ENCODE data around the gene KIAA2012.
"Not testable (repeated sequence)": the region's sequence is repeated elsewhere in the genome, so short reads cannot be mapped to it uniquely, and the experiment has no call there.

The KIAA2012 gene

DNA sequence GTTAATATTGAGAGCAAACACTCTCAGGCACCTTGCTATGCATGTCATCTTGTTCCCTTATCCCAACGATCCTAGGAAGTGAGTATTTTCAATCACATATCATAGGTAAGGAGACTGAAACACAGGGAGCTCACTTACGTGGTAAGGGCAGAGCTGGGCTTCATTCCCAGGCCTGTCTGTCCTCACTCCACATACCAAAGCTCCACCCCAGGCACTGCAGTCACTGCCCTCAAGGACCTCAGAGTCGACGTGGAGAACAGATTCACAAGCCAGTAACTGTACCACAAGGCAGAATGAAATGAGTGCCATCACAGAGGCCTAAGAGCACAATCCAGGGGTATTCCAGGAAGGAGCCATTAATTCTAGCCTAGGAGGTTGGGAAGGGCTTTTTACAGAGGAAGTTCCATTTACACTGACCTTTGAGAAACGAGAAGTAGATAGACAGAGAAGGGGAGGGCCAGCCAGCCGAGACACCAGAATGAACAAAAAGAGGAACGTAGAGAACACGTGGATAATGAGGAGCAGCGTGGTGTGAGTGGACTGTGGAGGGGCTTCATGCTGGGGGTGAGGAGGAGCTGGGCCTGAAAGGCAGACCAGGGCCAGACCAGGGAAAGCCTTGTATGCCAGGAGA is 48.6 kb downstream of the KIAA2012 start:
- DNase-seq: no peak

DNA sequence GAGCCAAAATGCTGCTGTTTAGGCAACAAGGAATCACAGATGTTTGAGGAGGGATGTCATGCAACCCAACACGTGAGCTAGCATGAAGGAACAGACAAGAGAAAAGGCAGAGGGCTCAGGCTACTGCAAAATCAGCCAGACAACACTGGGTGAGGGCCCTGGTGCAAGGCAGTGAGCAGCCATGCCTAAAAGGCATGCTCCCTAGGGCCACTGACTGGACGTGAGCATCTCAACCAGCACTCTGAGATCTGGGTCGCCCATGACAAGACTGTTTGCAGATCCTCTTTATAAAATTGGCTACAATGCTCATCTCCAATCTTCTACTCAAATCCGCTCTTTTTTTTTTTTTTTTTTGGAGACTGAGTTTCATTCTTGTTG is 49.1 kb downstream of the KIAA2012 start:
- DNase-seq: no peak

DNA sequence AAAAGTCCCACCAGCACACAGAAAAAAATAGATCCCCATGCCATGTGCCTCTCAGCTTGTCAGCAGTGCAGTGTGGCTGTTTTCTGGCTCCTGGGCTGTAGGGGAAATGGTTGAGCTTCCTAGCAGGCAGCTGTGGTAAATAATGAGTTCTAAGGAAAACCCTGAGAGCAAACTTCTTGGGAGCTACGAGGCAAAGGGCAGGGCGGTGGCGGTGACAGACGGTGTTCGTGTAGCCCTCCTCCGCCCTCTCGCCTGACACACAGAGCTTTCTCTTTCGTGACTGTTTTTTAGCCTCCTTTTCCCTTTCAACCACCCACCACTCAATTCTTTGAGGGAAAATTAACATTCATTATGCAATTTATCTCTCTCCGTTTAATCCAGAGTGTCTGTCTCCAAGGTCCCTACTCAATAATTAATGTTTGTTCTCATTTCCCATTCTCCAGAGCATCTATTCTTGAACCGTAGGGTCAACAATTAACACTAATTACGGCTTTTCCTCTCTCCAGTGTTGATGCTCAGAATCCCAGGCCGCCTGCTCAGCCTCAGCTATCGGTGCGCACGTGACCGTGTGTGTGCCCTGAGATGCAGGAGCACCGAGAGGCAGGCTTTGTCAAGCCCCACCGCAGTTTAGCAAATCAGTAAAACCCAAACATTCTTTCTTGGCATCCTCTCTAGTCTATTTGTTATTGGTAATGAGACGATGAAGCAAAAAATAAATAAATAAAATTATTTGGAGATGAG is 50.1 kb downstream of the KIAA2012 start:
- no peak for DNase-seq

DNA sequence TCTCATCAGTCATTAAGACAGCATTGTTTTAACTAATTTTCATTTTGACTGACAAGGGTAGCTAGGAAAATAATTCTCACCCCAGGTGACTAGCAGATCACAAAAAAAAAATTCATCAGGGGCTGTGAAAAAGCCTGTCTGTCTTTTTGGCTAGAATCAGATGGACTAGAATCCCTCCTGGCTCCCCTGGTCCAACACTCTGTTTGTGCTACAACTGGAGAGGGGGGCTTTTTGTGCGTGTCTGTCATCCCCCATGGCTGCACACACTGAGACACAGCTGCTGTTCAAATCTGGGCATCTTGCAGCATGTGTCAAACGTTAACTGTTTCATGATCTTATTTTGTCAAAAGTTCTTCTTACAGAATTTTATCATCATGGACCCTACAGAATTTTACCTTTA is 51.2 kb downstream of the KIAA2012 start:
- DNase-seq: no peak

DNA sequence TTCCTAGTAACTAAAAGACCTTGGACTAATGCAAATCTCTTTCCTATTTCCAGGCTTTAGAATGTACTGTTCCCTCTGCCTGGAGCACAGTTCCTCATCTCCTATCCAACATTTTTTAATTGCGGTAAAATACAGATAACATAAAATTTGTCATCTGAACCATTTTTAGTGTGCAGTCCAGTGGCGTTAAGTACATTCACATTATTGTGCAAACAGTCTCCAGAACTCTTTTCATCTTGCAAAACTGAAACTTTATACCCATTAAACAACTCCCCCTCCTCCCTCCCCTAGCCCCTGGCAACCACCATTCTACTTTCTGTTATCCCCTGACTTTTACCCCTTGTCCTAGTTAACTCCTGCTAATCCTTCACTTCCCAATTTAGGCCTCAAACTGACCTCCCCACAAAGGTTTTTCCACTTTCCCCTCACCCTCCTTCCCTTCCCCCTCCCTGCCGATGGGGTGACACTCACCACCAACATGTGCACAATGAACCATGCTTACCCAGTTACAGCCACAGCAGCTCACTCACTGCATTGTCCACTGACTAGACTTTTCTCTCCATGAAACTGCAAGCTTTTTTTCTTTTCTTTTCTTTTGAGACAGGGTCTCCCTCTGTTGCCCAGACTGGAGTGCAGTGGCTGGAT is 54.8 kb downstream of the KIAA2012 start:
- DNase-seq: no peak

DNA sequence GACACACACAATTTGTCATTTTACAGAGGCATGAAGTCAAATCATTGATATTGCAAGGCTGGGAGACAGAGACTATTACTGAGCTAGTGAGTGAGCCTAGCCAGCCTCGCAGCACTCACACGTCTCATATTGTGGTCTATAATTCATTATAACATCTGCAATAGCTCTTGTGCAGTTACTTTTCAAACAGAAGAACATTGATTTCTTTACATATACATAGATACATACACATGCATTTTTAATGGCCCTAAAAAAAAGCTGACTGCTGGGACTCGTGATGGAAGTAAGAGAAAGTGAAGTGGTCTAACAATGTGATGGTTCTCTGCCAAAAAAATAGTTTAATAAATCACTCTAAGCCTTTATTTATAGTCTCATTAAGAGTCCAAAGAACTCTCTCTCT is 56.8 kb downstream of the KIAA2012 start:
- no peak for DNase-seq

DNA sequence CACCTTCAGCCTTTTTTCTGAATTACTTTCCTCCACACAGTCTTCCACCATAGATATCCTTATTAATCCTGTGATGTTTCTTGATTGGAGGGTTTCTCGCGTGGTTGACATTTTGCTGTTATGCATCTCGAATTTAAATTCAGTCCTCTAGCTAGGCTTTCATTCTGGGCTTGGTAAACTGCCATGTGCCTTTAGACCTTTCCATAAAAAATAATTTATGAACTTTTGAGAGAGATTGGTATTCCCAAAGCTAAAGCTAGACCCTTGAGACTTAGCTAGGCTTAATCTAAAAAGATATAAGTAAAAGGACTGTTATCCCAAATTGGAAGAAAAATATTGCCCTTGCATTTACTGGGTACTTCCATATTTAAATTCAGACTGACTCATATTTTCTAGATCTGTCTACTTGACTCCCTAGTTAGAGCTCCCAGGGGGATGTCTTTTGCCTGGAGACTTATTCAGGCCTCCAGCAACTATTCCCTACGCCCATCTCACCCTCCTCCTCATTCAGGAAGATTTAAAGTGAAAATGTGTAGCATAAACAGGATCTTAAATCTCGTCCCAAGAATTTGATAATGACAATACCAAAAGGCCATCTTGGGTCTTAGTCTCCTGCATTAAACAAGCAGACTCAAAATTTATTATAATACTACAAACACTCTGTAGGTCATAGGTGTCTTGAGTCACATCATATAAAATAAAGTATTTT is 60.3 kb downstream of the KIAA2012 start:
- DNase-seq: no peak

DNA sequence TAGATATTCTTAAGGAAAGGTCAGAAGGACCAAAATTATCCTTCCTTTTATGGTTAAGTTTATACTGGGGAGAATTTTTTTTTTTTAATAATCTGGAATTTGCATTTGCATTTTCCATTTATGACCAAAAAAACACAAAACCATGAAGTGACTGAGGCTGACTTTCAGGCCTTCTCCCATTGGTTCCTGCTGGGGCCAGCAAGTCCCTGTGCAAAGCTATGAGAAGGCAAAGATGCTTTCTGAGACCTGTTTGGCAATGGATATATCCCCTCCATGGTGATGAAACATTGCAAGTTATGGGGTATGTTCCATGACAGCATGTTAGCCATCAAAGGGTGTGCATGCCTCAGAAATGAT is 60.8 kb downstream of the KIAA2012 start:
- DNase-seq: no peak

DNA sequence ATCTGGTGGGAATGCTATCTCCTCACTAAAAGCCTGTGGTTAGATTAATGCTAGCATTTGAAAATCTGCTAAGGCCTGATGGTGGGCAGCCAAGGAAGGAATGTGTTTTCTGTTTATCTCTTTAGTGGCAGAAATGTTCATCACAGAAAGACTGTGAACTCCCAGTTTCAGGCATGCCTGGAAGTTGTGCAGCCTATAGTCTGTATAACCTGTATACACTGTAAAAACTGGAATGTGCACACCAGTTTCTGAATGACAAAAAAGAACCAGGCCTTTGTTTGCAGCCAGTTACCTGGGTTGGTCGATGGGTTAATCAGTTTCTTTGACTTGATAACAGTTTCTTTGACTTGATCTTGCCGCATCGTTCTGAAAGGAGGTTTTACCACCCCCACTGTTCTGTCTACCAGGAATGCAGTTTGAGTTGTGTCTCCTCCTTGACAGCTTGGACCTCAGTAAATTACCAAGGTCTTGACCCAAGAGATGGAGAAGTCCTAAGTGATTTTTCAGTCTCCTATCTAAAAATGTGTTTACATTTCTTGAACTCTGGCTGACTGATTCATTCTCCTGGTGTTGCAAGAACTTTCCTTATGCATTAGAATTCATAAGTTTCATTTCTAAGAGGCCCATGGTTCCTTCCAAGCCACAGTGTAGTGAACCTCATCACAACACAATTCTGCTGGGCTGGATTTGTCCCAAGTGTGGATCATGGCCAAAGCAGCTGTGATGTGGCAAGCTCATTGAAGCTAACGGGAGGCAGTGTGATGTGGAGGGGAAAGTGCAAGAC is 62.2 kb downstream of the KIAA2012 start:
- no peak for DNase-seq

DNA sequence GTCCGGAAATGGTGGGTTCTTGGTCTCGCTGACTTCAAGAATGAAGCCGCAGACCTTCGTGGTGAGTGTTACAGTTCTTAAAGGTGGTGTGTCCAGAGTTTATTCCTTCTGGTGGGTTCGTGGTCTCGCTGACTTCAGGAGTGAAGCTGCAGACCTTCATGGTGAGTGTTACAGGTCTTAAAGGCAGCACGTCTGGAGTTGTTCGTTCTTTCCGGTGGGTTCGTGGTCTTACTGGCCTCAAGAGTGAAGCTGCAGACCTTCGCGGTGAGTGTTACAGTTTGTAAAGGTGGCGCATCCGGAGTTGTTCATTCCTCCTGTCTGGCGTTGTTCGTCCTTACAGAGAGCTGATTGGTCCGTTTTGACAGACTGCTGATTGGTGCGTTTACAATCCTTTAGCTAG is 63.0 kb downstream of the KIAA2012 start:
- not testable (repeated sequence) for DNase-seq

DNA sequence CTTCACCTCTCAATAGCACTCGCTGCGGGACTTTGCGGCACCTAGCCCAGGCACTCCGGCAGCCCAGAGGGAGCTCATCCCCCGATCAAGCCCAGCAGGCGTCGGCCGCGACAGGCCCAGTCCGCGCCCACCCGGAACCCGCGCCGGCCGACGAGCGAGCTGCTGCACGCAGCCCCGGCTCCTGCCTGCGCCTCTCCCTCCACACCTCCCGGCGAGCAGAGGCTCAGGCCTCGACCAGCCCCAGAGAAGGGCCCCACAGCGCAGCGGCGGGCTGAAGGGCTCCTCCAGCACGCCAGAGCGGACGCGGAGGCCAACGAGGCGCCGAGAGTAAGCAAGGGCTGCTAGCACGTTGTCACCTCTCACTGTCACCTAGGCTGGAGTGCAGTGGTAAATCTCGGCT is 63.5 kb downstream of the KIAA2012 start:
- DNase-seq: no peak

DNA sequence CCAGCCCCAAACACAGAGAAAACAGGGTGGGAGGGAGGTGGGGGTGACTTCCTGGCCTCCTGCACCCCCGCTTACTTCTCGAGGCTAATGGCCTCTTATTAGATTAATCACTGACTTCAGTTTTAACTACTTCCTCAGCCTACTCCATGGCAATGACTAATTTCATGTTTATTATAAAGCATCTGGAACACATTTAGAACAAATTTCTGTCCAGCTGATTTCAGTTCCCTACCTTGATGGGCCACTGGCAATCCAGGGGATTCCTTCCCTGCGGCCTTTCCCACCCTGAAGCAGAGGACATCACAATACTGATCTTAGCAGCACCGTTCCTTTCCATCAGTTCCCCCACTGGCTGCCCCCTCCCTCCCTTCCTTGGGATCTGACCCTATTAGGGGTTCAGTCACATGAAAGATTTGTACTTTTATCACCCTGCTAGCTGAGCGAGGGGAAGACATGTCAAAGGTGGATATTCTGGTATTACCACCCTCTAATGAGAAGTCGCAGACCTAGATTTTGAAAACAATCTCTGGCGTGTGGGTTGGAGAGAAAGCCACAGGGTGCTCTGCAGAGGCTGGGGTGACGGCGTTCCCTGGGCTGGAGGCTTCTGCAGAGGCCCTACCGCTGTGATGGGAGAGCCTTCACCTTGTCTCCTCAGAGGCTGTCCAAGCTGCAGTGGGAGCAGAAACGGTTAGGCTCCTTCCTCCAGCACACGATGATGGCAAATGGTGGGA is 67.6 kb downstream of the KIAA2012 start:
- no peak for DNase-seq

DNA sequence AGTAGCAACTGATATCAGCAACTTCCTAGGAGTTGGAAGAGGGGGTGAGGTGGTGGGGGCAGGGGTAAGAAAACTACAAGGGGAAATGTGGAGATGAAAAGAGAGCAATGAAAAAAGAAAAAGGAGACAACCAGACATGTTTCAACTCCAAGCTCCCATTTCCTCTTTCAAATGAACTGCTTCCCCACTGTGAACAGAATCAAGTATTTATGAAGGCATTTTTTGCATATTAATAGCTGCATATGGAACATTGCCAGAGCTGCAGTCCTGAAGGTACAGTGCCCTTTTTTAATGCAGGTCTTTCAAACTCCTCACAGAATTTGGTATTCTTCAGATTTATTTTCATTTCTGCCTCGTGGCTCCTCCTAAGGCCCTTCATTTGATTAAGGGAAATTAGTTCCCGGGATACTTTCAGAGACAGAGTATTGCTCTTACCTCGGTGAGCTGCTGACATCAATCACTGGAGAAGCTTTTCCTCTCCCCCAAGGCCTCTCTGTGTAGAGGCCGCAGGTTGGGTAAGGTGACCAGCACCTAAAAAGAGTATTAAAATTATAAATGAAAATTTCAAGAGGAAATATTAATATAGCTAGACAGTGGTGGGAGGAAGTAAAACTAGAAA is 68.4 kb downstream of the KIAA2012 start:
- no peak for DNase-seq

DNA sequence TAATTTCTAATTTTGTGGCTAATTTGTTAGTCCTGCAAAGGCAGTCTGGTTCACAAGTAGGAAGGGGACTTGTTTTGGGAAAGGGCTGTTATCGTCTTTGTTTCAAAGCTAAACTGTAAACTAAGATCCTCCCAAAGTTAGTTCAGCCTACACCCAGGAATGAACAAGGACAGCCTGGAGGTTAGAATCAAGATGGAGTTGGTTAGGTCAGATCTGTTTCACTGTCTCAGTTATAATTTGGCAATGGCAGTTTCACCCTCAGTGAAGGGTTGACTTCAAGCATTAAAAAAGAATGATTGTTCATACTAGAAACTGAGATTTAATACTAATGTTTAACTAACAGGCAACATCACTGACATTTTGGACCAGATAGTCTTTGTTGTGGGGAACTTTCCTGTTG is 69.5 kb downstream of the KIAA2012 start:
- no peak for DNase-seq

DNA sequence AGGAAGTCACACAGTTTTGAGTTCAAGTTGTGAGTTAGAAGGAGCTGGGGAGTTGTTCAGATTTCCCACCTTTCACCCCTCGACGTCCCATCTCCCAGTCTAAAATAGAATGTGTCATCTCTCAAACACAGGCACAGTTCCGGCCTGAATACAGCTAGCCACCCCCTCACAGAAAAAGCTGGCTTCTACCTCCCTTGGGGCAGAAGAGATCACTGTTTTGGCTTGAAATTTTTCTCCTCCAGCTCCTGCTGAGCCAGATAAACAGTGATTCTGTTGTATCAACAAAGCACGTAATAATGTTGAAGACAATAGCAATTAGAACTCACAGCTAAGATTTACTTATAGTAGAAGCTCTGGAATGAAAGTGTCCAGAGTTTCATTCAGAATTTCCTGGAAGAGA is 74.7 kb downstream of the KIAA2012 start:
- no peak for DNase-seq

DNA sequence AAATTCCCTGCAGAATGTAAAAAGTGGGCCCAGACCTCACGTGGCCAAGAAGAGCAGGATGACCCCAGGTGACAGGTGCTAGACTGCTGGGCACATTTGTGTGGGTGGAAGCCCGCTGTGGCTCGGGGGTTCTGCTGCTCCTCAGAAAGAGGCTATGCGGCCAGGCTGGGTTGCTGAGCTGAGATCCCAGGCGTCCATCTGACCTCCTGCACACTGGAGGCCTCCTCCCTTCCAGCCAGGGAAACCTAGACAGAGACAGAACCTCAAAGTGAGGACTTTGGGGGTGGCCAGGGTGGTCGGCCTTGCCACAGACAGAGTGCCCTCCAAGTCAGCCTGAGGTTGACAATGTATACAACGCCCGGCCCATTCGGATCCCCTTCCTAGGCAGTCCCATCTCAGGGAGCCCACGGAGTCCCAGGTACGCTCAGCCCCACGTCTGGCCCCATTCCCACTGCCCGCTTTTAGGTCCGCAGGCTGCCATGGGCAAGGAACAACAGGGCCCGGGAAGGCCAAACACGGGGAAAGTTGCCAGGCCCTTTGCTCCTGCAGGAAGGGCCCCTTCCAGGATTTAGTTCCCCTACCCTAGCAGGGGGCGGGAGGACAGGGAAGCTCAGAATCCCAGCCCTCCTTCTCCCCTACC is 75.6 kb downstream of the KIAA2012 start:
- DNase-seq: no peak

DNA sequence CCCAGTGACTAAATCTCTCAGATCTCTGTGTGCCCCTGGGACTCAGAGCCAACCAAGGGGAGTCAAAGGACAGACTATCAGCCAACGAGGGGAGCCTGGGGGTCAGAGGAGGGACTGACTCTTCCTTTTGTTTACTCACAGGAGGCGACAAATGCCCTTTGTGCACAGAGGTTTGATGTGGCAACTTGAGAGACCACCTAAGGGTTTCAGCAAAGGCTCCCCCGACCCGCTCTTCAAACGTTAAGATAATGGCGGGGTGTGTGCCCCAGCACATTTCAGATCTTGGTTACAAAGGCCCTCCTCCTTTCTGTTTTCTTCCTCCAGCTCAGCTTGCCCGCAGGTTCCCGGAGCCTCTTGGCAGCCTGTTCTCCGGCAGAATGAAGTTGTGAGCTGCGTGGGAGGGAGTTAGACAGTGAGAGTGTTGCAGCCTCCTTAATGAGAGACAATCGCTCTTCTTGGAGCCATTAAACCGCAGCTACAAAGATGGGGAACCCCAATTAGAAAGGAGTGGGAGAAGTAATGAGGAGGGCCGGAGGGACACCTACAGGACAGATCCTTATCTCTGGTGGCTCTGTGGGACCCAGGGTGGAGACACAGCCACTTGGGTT is 76.2 kb downstream of the KIAA2012 start:
- no peak for DNase-seq

DNA sequence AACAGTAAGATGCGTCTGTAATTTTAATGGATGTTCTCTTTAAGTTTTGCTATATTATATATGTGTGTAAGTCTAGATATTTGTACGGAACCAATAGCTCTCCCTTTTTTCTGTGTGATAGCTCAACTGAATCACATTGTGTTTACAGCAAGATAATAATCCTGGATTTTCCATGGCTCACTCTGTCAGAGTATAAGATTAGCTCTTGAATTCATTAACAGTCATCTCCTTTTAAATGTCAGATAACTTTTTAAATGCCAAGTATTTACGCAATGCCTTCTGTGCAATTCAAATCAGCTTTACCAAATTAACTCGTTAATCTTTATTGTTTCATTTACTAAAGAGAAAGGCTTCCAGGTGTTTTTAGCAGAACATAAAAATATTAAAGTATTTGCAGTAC is 76.9 kb downstream of the KIAA2012 start:
- no peak for DNase-seq

DNA sequence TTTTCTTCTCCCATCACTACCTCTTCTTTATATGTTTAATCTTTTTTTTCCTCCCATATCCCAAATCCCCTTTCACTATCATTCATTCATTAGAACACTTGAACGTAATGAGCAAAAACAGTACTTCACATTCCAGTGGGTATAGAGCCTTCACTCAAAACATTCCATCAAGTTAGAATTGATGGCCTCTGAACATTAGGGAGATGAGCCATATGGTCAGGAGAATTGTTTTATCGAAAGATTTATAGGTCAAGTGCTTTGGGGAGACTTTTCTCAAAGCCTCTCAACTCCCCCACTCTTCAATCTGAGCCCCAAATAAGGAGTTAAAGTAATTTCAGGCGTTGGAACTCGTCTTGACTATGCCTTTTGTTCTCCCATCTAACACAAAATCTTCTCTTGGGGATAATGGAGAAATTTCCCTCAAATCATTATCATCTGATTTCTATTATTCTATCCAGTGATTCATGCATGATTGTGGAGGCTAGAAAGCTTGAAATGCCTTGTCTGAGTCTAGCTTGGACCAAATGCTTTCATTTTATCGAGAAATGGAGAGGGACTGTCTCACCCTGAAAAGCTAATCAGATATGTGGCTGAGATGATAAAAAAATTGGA is 79.2 kb downstream of the KIAA2012 start:
- DNase-seq: no peak

DNA sequence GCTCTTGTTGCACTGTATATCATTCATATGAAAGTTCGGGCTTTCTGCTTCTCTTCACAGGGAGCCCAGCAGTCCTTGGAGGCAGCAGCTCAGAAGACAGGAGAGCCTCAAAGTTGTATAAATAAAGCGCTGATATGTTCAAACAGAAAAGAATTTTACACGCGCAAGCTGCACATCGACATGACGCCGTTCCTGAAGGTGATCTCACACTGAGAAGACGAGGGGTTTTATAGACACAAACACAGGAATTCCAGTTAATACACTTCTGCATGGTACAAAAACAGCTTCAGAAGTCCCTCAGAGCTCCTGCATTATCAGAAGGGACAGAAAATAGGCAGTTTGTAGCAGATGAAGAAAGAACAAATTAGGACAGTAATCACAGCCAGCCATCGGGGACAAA is 81.6 kb downstream of the KIAA2012 start:
- no peak for DNase-seq
